ENCODE data around the gene PCSK5.

PCSK5 gene

GRCh38 chr9:76342858-76343257, 452.4 kb downstream of the PCSK5 start:
- TF ChIP-seq, protein P1, sequence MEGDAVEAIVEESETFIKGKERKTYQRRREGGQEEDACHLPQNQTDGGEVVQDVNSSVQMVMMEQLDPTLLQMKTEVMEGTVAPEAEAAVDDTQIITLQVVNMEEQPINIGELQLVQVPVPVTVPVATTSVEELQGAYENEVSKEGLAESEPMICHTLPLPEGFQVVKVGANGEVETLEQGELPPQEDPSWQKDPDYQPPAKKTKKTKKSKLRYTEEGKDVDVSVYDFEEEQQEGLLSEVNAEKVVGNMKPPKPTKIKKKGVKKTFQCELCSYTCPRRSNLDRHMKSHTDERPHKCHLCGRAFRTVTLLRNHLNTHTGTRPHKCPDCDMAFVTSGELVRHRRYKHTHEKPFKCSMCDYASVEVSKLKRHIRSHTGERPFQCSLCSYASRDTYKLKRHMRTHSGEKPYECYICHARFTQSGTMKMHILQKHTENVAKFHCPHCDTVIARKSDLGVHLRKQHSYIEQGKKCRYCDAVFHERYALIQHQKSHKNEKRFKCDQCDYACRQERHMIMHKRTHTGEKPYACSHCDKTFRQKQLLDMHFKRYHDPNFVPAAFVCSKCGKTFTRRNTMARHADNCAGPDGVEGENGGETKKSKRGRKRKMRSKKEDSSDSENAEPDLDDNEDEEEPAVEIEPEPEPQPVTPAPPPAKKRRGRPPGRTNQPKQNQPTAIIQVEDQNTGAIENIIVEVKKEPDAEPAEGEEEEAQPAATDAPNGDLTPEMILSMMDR (conservative IDR thresholded peaks at IDR 0.05; ENCODE audit: low read depth): no peak
- ChIA-PET CTCF (no interaction called here), POLR2A (ENCODE audit: low non-redundant PET) (no interaction called here)
- DNase-seq (ENCODE audit: low spot score): peak; percentile 19
- no peak overlapping the region for H3K27ac ChIP-seq

GRCh38 chr9:76349865-76350264, 459.4 kb downstream of the PCSK5 start:
- TF ChIP-seq, protein P1 (conservative IDR thresholded peaks at IDR 0.05; ENCODE audit: low read depth): no peak
- CTCF ChIA-PET: no interaction called here
- H3K27ac ChIP-seq: no peak overlapping the region
- POLR2A ChIA-PET (ENCODE audit: low non-redundant PET): no interaction called here
- no peak for DNase-seq (ENCODE audit: low spot score)

- no peak for DNase-seq (ENCODE audit: low spot score)
- TF ChIP-seq, protein P1 (conservative IDR thresholded peaks at IDR 0.05; ENCODE audit: low read depth): no peak
- POLR2A ChIA-PET (ENCODE audit: low non-redundant PET): no interaction called here
- H3K27ac ChIP-seq: no peak overlapping the region
- CTCF ChIA-PET: no interaction called here
These were observed 460.5 kb downstream of the PCSK5 start for GRCh38 chr9:76351006-76351405.

DNA sequence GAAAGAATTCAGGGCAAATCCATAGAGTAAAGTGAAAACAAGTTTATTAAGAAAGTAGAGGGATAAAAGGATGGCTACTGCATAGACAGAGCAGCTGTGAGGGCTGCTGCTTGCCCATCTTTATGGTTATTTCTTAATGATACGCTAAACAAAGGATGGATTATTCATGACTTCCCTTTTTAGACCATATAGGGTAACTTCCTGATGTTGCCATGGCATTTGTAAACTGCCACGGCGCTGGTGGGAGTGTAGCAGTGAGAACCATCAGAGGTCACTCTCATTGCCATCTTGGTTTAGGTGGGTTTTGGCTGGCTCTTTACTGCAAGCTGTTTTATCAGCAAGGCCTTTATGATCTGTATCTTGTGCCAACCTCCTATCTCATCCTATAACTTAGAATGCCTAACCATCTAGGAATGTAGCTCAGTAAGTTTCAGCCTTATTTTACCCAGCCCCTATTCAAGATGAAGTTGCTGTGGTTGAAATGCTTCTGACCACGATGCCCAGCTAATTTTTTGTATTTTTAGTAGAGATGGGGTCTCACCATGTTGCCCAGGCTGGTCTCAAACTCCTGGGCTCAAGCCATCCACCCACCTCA, 461.6 kb downstream of the PCSK5 start:
- no peak for DNase-seq (ENCODE audit: low spot score)
- H3K27ac ChIP-seq: no peak overlapping the region
- TF ChIP-seq, protein P1 (conservative IDR thresholded peaks at IDR 0.05; ENCODE audit: low read depth): no peak
- ChIA-PET CTCF (no interaction called here), POLR2A (ENCODE audit: low non-redundant PET) (interaction anchor here (0.7 kb wide), 1 partner anchor 39 kb away, joined by 4 read pairs; no protein-coding TSS in a partner anchor)

GRCh38 chr9:76353280-76353679, 462.8 kb downstream of the PCSK5 start:
- POLR2A ChIA-PET (ENCODE audit: low non-redundant PET): no interaction called here
- CTCF ChIA-PET: interaction anchor here (0.6 kb wide), 1 partner anchor 39 kb away, joined by 4 read pairs; no protein-coding TSS in a partner anchor
- no peak for DNase-seq (ENCODE audit: low spot score)
- H3K27ac ChIP-seq: no peak overlapping the region
- TF ChIP-seq, protein P1 (conservative IDR thresholded peaks at IDR 0.05; ENCODE audit: low read depth): no peak

DNA sequence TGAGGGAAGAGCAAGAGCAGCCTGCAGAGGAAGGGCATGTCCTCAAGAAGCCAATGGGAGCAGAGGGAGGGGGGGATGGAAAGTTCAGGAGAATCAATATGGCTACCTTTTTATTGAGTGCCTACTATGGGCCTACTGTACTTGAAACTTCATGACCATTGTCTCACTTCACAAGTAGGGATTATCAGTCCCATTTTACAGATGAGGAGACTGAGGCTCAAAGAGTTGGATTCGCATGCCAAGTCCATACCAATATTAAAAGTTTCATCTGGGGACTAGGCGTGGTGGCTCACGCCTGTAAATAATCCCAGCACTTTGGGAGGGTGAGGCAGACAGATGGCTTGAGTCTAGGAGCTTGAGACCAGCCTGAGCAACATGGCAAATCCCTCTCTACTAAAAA, 463.7 kb downstream of the PCSK5 start:
- no peak for DNase-seq (ENCODE audit: low spot score)
- CTCF ChIA-PET: no interaction called here
- TF ChIP-seq, protein P1 (conservative IDR thresholded peaks at IDR 0.05; ENCODE audit: low read depth): no peak
- no peak overlapping the region for H3K27ac ChIP-seq
- POLR2A ChIA-PET (ENCODE audit: low non-redundant PET): no interaction called here
